HepG2 (cell line): Measurements from ENCODE around the gene TFF1. TPM values are rescaled to one million over a fixed set of nuclear protein-coding genes. Genes with fewer than 3 reads are reported as not detected.

Experiments used
- ATRX ChIP-seq: sonication (generic); formaldehyde crosslinking; IDR thresholded peaks from 2 replicates; pipeline ENCODE4 v1.4.0; 2020; ENCODE audit warnings: missing genetic modification reagents, borderline replicate concordance
- EP300 ChIP-seq, 3 experiments: sonication (generic) in 1 of 3; formaldehyde crosslinking in 1 of 3; IDR thresholded peaks; 2 replicates each; pipeline versions ENCODE4 v1.5.1 to v1.6.1; 2011 to 2020; ENCODE audit warnings: low read depth in 2 of 3, low read length in 2 of 3, borderline replicate concordance in 1 of 3, improper control_type of control experiment in 1 of 3, mild to moderate bottlenecking in 1 of 3, missing genetic modification reagents in 1 of 3, moderate library complexity in 1 of 3
- MYNN ChIP-seq: sonication (generic); formaldehyde crosslinking; IDR thresholded peaks from 2 replicates; pipeline ENCODE4 v1.4.0; 2020; ENCODE audit warnings: mild to moderate bottlenecking, low read depth, missing genetic modification reagents
- RCOR2 ChIP-seq: IDR thresholded peaks from 2 replicates; pipeline ENCODE4 v1.6.1; 2016; ENCODE audit warnings: missing biosample characterization, missing genetic modification reagents
- REPIN1 ChIP-seq: sonication (generic); formaldehyde crosslinking; IDR thresholded peaks from 2 replicates; pipeline ENCODE4 v1.8.0; 2022; ENCODE audit warnings: missing genetic modification reagents, low read depth, mild to moderate bottlenecking, borderline replicate concordance
- SAFB2 ChIP-seq: sonication (generic); formaldehyde crosslinking; IDR thresholded peaks from 2 replicates; pipeline ENCODE4 v1.5.1; 2020; ENCODE audit warnings: missing genetic modification reagents, low read depth, mild to moderate bottlenecking, borderline replicate concordance
- SOX13 ChIP-seq, 3 experiments: fragments of 450-650 bp in 1 of 3; sonication (generic) in 1 of 3; formaldehyde crosslinking in 1 of 3; IDR thresholded peaks in 2 of 3; conservative IDR thresholded peaks in 1 of 3; 2 replicates each; pipeline versions ENCODE4 v1.5.0 to v1.6.1; 2016 to 2020; ENCODE audit warnings: antibody characterized with exemption in 1 of 3, mild to moderate bottlenecking in 1 of 3, missing compliant biosample characterization in 1 of 3, missing genetic modification reagents in 1 of 3, moderate library complexity in 1 of 3
- SP5 ChIP-seq: IDR thresholded peaks from 2 replicates; pipeline ENCODE4 v1.6.1; 2016; ENCODE audit warnings: low read depth, borderline replicate concordance
- TAF15 ChIP-seq: fragments of 200-400 bp; formaldehyde crosslinking; IDR thresholded peaks from one replicate; pipeline ENCODE4 v1.6.1; 2018; ENCODE audit warnings: mild to moderate bottlenecking, low read depth, low read length; ENCODE audit not compliant: poor library complexity, severe bottlenecking
- TOPORS ChIP-seq: sonication (generic); formaldehyde crosslinking; IDR thresholded peaks from 2 replicates; pipeline ENCODE4 v1.8.0; 2023; ENCODE audit warnings: mild to moderate bottlenecking, missing genetic modification reagents
- ZMYM3 ChIP-seq: sonication (generic); formaldehyde crosslinking; IDR thresholded peaks from 2 replicates; pipeline ENCODE4 v1.5.1; 2020; ENCODE audit warnings: mild to moderate bottlenecking, missing genetic modification reagents
- ZNF234 ChIP-seq: sonication (generic); formaldehyde crosslinking; conservative IDR thresholded peaks from 2 replicates; pipeline ENCODE4 v1.5.1; 2020; ENCODE audit warnings: mild to moderate bottlenecking, missing genetic modification reagents
- ZNF468 ChIP-seq: sonication (generic); formaldehyde crosslinking; IDR thresholded peaks from 2 replicates; pipeline ENCODE4 v1.8.0; 2022; ENCODE audit warnings: mild to moderate bottlenecking, moderate library complexity, missing genetic modification reagents
- ZNF674 ChIP-seq: sonication (generic); formaldehyde crosslinking; IDR thresholded peaks from 2 replicates; pipeline ENCODE4 v1.5.0; 2020; ENCODE audit warnings: low read depth, mild to moderate bottlenecking, missing genetic modification reagents
- ZSCAN21 ChIP-seq: sonication (generic); formaldehyde crosslinking; IDR thresholded peaks from 2 replicates; pipeline ENCODE4 v1.8.0; 2022; ENCODE audit warnings: mild to moderate bottlenecking, missing genetic modification reagents, moderate library complexity, borderline replicate concordance
- polyA plus RNA-seq, 8 experiments: library from polyadenylated mRNA; depleted of rRNA in 3 of 8; stranded (reverse) in 7 of 8; unstranded in 1 of 8; fragments of >200 nt; fragmentation: Illumina TruSeq in 4 of 8; extraction: Trizol in 4 of 8; gene quantifications; 2 replicates each; pipeline versions ENCODE4 v1.2.1 to v1.2.3, GENCODE V29; 2011 to 2016; ENCODE audit warnings: low read depth in 4 of 8, missing spikeins in 1 of 8, mixed read lengths in 1 of 8; ENCODE audit not compliant: insufficient read depth in 1 of 8
- total RNA-seq, 5 experiments: library from RNA; depleted of rRNA; stranded (reverse); fragments of >200 nt; fragmentation: Illumina TruSeq; extraction: Trizol; gene quantifications; 2 replicates each; pipeline ENCODE4 v1.2.3, GENCODE V29; 2016; ENCODE audit warnings: low read depth in 1 of 5
- TF ChIP-seq, protein P1 (sequence below): sonication (generic); formaldehyde crosslinking; IDR thresholded peaks from 2 replicates; pipeline ENCODE4 v1.5.0; 2020; ENCODE audit warnings: mild to moderate bottlenecking, missing genetic modification reagents, borderline replicate concordance
- TF ChIP-seq, protein P2 (sequence below): sonication (generic); formaldehyde crosslinking; IDR thresholded peaks from 2 replicates; pipeline ENCODE4 v1.4.0; 2020; ENCODE audit warnings: low read depth, missing genetic modification reagents
- TF ChIP-seq, protein P3 (sequence below): IDR thresholded peaks from 2 replicates; pipeline ENCODE4 v1.4.0; 2020; ENCODE audit warnings: mild to moderate bottlenecking, missing genetic modification reagents

The TFF1 gene
- total and polyA plus RNA-seq, 2 of the 13 experiments (the other 11 are each of a cell fraction or from before 2014, with no cell fraction given): 0.24 to 19.4 TPM

DNA sequence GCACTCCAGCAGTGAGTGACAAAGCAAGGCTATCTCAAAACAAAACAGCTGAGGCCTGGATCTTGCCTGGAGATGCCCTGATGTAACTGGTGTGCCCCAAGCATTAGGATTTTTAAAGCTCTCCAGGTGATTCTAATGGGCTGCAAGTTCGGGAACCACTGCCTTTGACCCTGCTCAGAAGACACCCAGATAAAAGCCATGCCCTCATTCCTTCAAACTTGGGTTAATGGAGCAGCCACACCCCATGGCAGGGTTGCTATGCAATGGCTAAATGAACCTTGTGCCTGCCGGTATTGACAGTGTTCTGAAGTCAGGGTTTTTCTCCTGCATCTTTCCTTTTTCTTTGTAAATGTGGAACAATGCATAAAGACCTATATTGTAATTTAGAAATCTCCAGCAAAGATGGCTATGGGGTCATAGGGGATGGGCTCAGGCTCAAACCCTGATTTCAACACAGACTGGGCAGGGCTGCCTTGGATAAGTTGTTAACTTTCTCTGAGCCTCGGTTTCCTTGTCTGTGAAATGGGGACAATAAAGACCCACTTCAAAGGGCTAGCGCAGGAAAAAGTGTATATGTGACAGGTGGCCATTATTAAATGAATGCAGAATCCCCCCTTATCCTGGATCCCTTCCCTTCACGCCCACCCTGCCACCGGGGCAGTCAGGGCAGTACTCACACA lies 51.6 kb downstream of the TFF1 start (continued):
- TF ChIP-seq, protein P1, sequence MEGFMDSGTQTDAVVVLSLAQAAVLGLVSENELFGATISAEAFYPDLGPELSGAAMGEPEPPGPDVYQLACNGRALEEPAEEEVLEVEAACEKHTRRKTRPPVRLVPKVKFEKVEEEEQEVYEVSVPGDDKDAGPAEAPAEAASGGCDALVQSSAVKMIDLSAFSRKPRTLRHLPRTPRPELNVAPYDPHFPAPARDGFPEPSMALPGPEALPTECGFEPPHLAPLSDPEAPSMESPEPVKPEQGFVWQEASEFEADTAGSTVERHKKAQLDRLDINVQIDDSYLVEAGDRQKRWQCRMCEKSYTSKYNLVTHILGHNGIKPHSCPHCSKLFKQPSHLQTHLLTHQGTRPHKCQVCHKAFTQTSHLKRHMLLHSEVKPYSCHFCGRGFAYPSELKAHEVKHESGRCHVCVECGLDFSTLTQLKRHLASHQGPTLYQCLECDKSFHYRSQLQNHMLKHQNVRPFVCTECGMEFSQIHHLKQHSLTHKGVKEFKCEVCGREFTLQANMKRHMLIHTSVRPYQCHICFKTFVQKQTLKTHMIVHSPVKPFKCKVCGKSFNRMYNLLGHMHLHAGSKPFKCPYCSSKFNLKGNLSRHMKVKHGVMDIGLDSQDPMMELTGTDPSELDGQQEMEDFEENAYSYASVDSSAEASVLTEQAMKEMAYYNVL: 0 out of 2 replicates have a peak, but pooled peaks have one; percentile 2
- TF ChIP-seq SAFB2: no peak
- no peak for TF ChIP-seq ZSCAN21 (CRISPR knock-in tag)
- no peak for TF ChIP-seq ATRX (CRISPR knock-in tag)
- TF ChIP-seq ZMYM3 (CRISPR knock-in tag): peak; percentile 91
- no peak for TF ChIP-seq TOPORS
- TF ChIP-seq ZNF468 (CRISPR knock-in tag): peak; percentile 28; the same call in 1 of the 2 replicates
- no peak for TF ChIP-seq ZNF674 (CRISPR knock-in tag)
- no peak for TF ChIP-seq MYNN
- no peak for TF ChIP-seq SOX13 (IDR thresholded peaks at IDR 0.05)
- peak in 1 of 2 experiments; percentile 57; a peak in 1 of 4 replicates for TF ChIP-seq SOX13 (CRISPR knock-in tag; conservative IDR thresholded peaks at IDR 0.05 in 1 of 2, IDR thresholded peaks at IDR 0.05 in 1 of 2)
- TF ChIP-seq, protein P2, sequence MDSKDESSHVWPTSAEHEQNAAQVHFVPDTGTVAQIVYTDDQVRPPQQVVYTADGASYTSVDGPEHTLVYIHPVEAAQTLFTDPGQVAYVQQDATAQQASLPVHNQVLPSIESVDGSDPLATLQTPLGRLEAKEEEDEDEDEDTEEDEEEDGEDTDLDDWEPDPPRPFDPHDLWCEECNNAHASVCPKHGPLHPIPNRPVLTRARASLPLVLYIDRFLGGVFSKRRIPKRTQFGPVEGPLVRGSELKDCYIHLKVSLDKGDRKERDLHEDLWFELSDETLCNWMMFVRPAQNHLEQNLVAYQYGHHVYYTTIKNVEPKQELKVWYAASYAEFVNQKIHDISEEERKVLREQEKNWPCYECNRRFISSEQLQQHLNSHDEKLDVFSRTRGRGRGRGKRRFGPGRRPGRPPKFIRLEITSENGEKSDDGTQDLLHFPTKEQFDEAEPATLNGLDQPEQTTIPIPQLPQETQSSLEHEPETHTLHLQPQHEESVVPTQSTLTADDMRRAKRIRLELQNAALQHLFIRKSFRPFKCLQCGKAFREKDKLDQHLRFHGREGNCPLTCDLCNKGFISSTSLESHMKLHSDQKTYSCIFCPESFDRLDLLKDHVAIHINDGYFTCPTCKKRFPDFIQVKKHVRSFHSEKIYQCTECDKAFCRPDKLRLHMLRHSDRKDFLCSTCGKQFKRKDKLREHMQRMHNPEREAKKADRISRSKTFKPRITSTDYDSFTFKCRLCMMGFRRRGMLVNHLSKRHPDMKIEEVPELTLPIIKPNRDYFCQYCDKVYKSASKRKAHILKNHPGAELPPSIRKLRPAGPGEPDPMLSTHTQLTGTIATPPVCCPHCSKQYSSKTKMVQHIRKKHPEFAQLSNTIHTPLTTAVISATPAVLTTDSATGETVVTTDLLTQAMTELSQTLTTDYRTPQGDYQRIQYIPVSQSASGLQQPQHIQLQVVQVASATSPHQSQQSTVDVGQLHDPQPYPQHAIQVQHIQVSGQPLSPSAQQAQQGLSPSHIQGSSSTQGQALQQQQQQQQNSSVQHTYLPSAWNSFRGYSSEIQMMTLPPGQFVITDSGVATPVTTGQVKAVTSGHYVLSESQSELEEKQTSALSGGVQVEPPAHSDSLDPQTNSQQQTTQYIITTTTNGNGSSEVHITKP (CRISPR knock-in tag): no peak
- no peak for TF ChIP-seq TAF15
- no peak for TF ChIP-seq REPIN1 (CRISPR knock-in tag)
- TF ChIP-seq RCOR2 (CRISPR knock-in tag): peak; percentile 66; the same call in 1 of the 2 replicates
- TF ChIP-seq ZNF234: no peak
- TF ChIP-seq EP300 (IDR thresholded peaks at IDR 0.05; ENCODE audit: low read depth in 2 of 2, low read length in 2 of 2): peak in 1 of 2 experiments; percentile 6; a peak in 1 of 4 replicates
- no peak for TF ChIP-seq EP300 (CRISPR knock-in tag; IDR thresholded peaks at IDR 0.05; ENCODE audit: borderline replicate concordance)
- TF ChIP-seq, protein P3, sequence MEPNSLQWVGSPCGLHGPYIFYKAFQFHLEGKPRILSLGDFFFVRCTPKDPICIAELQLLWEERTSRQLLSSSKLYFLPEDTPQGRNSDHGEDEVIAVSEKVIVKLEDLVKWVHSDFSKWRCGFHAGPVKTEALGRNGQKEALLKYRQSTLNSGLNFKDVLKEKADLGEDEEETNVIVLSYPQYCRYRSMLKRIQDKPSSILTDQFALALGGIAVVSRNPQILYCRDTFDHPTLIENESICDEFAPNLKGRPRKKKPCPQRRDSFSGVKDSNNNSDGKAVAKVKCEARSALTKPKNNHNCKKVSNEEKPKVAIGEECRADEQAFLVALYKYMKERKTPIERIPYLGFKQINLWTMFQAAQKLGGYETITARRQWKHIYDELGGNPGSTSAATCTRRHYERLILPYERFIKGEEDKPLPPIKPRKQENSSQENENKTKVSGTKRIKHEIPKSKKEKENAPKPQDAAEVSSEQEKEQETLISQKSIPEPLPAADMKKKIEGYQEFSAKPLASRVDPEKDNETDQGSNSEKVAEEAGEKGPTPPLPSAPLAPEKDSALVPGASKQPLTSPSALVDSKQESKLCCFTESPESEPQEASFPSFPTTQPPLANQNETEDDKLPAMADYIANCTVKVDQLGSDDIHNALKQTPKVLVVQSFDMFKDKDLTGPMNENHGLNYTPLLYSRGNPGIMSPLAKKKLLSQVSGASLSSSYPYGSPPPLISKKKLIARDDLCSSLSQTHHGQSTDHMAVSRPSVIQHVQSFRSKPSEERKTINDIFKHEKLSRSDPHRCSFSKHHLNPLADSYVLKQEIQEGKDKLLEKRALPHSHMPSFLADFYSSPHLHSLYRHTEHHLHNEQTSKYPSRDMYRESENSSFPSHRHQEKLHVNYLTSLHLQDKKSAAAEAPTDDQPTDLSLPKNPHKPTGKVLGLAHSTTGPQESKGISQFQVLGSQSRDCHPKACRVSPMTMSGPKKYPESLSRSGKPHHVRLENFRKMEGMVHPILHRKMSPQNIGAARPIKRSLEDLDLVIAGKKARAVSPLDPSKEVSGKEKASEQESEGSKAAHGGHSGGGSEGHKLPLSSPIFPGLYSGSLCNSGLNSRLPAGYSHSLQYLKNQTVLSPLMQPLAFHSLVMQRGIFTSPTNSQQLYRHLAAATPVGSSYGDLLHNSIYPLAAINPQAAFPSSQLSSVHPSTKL (CRISPR knock-in tag): no peak
- TF ChIP-seq SP5 (CRISPR knock-in tag): no peak
